ENCODE measurements around the gene AUTS2.

AUTS2 gene

DNA sequence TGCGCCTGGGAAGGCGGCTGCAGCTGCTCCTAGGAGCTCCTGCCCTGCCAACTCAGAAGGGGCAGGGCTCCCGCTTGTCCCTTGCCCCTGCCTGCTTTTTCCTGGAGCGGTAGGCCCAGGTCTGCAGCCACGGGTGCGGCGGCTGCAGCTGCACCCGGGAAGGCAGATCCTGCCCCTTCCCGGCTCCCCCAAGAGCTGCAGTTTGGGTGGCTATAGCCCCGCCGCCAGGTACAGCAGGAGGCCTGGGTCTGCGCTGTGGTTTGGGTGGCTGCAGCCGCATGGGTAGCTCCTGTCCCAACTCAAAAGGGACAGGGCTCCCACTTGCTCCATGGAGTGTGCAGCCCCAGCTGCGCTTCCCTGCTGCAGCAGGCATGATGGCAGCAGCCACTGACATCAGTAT, 6.5 kb upstream of the AUTS2 start (continued):
- TF ChIP-seq ZNF768 (tag by site-specific recombination; IDR thresholded peaks at IDR 0.05): no peak
- no peak for TF ChIP-seq ZNF211 (tag by site-specific recombination; IDR thresholded peaks at IDR 0.05; ENCODE audit: low read depth)
- no peak for TF ChIP-seq ZNF121 (tag by site-specific recombination; IDR thresholded peaks at IDR 0.05)
- TF ChIP-seq ZFP3 (tag by site-specific recombination; IDR thresholded peaks at IDR 0.05; ENCODE audit: low read depth): no peak
- TF ChIP-seq, protein P1, sequence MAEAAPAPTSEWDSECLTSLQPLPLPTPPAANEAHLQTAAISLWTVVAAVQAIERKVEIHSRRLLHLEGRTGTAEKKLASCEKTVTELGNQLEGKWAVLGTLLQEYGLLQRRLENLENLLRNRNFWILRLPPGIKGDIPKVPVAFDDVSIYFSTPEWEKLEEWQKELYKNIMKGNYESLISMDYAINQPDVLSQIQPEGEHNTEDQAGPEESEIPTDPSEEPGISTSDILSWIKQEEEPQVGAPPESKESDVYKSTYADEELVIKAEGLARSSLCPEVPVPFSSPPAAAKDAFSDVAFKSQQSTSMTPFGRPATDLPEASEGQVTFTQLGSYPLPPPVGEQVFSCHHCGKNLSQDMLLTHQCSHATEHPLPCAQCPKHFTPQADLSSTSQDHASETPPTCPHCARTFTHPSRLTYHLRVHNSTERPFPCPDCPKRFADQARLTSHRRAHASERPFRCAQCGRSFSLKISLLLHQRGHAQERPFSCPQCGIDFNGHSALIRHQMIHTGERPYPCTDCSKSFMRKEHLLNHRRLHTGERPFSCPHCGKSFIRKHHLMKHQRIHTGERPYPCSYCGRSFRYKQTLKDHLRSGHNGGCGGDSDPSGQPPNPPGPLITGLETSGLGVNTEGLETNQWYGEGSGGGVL (tag by site-specific recombination; IDR thresholded peaks at IDR 0.05): no peak
- TF ChIP-seq, protein P2, sequence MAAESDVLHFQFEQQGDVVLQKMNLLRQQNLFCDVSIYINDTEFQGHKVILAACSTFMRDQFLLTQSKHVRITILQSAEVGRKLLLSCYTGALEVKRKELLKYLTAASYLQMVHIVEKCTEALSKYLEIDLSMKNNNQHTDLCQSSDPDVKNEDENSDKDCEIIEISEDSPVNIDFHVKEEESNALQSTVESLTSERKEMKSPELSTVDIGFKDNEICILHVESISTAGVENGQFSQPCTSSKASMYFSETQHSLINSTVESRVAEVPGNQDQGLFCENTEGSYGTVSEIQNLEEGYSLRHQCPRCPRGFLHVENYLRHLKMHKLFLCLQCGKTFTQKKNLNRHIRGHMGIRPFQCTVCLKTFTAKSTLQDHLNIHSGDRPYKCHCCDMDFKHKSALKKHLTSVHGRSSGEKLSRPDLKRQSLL (tag by site-specific recombination; IDR thresholded peaks at IDR 0.05): no peak
- TF ChIP-seq ZNF354C (tag by site-specific recombination; IDR thresholded peaks at IDR 0.05; ENCODE audit: borderline replicate concordance, low read depth): no peak
- TF ChIP-seq ZSCAN23 (tag by site-specific recombination; IDR thresholded peaks at IDR 0.05): no peak
- TF ChIP-seq ZNF548 (tag by site-specific recombination; IDR thresholded peaks at IDR 0.05): no peak

DNA sequence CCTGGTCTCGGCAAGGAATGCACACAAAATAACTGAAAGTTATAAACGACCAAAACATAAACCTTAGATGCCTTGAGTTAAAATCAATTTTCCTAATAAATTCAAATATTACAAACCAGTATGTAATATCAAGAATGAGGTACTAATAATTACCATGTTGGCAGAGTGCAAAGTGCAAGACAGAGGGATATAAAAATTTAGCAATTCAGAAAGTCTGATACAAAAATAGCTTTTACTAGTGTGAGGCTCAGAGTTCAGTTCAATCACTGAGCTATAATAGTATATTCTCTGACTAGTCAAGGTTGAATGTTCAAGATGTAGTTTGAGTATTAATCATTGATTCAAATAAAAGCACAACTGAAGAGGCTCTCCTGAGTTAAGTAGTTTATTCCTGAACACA, 4.8 kb upstream of the AUTS2 start:
- no peak overlapping the region for H3K4me3 ChIP-seq (ENCODE audit: low read depth, low read length)
- H3K9me3 ChIP-seq (ENCODE audit: control insufficient read depth, insufficient read depth, low read depth, low read length): no peaks in the 10 kb centered on the region
- no peaks in the 10 kb centered on the region; the same call in 1 of the 2 replicates for H3K4me1 ChIP-seq (ENCODE audit: control insufficient read depth, insufficient read depth, low read length)
- H3K27ac ChIP-seq (ENCODE audit: extremely low read depth, low read depth, low read length): no peak overlapping the region
- ChIA-PET POLR2A (interaction anchor here (0.6 to 0.7 kb wide), 3 partner anchors 121 to 276 kb away, joined by 4 to 6 read pairs (median 4); no protein-coding TSS in a partner anchor), CTCF (no interaction called here)
- H3K36me3 ChIP-seq (ENCODE audit: control insufficient read depth in 2 of 2, insufficient read depth in 1 of 2, low read length in 2 of 2): no peaks in the 10 kb centered on the region
- TF ChIP-seq ZNF324 (tag by site-specific recombination; IDR thresholded peaks at IDR 0.05): no peak
- TF ChIP-seq, protein P3, sequence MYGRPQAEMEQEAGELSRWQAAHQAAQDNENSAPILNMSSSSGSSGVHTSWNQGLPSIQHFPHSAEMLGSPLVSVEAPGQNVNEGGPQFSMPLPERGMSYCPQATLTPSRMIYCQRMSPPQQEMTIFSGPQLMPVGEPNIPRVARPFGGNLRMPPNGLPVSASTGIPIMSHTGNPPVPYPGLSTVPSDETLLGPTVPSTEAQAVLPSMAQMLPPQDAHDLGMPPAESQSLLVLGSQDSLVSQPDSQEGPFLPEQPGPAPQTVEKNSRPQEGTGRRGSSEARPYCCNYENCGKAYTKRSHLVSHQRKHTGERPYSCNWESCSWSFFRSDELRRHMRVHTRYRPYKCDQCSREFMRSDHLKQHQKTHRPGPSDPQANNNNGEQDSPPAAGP (tag by site-specific recombination; IDR thresholded peaks at IDR 0.05): no peak
- no peak for TF ChIP-seq KLF8 (tag by site-specific recombination; IDR thresholded peaks at IDR 0.05)
- no peak for TF ChIP-seq SCRT1 (tag by site-specific recombination; IDR thresholded peaks at IDR 0.05; ENCODE audit: borderline replicate concordance)
- no peak for TF ChIP-seq ZNF791 (tag by site-specific recombination; IDR thresholded peaks at IDR 0.05)
- TF ChIP-seq WT1 (tag by site-specific recombination; IDR thresholded peaks at IDR 0.05): no peak
- no peak for TF ChIP-seq ZEB2 (tag by site-specific recombination; IDR thresholded peaks at IDR 0.05)
- no peak for TF ChIP-seq GLI2 (tag by site-specific recombination; IDR thresholded peaks at IDR 0.05; ENCODE audit: borderline replicate concordance, low read depth)
- TF ChIP-seq, protein P4, sequence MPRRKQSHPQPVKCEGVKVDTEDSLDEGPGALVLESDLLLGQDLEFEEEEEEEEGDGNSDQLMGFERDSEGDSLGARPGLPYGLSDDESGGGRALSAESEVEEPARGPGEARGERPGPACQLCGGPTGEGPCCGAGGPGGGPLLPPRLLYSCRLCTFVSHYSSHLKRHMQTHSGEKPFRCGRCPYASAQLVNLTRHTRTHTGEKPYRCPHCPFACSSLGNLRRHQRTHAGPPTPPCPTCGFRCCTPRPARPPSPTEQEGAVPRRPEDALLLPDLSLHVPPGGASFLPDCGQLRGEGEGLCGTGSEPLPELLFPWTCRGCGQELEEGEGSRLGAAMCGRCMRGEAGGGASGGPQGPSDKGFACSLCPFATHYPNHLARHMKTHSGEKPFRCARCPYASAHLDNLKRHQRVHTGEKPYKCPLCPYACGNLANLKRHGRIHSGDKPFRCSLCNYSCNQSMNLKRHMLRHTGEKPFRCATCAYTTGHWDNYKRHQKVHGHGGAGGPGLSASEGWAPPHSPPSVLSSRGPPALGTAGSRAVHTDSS (tag by site-specific recombination; IDR thresholded peaks at IDR 0.05): no peak

DNA sequence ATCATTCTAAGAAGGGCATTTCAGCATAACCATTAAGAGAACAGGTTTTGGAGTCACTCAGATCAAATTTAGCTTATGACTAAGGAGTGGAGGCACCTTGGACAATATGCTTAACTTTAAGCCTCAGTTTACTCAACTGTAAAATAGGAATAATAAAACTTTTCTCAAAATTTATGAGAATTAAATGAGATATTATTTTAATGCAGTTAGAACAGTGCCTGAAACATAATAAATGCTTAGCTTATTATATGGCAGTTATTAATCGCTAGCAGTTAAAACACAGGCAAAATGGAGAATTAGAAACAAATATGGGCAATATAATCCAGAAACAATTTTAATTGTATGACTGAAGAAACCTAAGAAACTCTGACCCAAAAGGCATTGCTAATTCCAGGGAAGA, 2.9 kb upstream of the AUTS2 start:
- H3K4me3 ChIP-seq (ENCODE audit: low read depth, low read length): no peak overlapping the region
- H3K9me3 ChIP-seq (ENCODE audit: control insufficient read depth, insufficient read depth, low read depth, low read length): no peaks in the 10 kb centered on the region
- POLR2A ChIA-PET: no interaction called here
- CTCF ChIA-PET: interaction anchor here (0.6 kb wide), 1 partner anchor 125 kb away, joined by 4 read pairs; no protein-coding TSS in a partner anchor
- H3K27ac ChIP-seq (ENCODE audit: extremely low read depth, low read depth, low read length): no peak overlapping the region
- peak; percentile 90 for TF ChIP-seq ZNF664 (tag by site-specific recombination; IDR thresholded peaks at IDR 0.05)
- TF ChIP-seq, protein P5, sequence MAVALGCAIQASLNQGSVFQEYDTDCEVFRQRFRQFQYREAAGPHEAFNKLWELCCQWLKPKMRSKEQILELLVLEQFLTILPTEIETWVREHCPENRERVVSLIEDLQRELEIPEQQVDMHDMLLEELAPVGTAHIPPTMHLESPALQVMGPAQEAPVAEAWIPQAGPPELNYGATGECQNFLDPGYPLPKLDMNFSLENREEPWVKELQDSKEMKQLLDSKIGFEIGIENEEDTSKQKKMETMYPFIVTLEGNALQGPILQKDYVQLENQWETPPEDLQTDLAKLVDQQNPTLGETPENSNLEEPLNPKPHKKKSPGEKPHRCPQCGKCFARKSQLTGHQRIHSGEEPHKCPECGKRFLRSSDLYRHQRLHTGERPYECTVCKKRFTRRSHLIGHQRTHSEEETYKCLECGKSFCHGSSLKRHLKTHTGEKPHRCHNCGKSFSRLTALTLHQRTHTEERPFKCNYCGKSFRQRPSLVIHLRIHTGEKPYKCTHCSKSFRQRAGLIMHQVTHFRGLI (tag by site-specific recombination; IDR thresholded peaks at IDR 0.05): no peak
- no peaks in the 10 kb centered on the region; the same call in 1 of the 2 replicates for H3K4me1 ChIP-seq (ENCODE audit: control insufficient read depth, insufficient read depth, low read length)
- H3K36me3 ChIP-seq (ENCODE audit: control insufficient read depth in 2 of 2, insufficient read depth in 1 of 2, low read length in 2 of 2): no peaks in the 10 kb centered on the region
